Measurements from ENCODE around the gene MICAL3. TPM values are rescaled to one million over a fixed set of nuclear protein-coding genes. Genes with fewer than 3 reads are reported as not detected.

The MICAL3 gene
- total and polyA plus RNA-seq, 2 of the 8 experiments (the other 6 are each of a cell fraction or from before 2014, with no cell fraction given), result 8.3 to 41.8 TPM

DNA sequence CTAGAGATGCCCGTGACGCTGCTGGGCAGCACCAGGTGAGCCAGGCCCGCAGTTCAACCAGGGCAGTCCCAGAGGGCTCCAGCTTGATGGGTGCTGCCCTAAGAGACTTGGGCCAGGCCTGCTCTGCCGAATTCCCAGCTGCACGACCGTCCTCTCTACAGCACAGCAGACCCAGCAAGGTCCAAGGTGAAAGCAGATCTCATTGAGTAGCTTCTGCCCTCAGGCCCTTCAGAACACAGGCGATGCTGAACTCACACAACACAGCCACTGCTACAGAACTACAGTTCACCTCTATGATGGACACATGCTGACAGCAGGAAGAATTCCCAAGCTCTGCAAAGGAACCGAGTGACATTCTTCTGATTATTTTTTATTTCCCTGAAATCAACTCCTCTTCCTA is 81.6 kb downstream of the MICAL3 start:
- no peak overlapping the region for H2AFZ ChIP-seq (ENCODE audit: low read length)

More for the DNA sequence above, 81.6 kb downstream of the MICAL3 start:
- H2AK5ac ChIP-seq (ENCODE audit: low read depth, low read length), result no peak overlapping the region
- H3K27me3 ChIP-seq (replicated peaks in 1 of 4; ENCODE audit: control insufficient read depth in 3 of 4, extremely low read depth in 1 of 4, insufficient read depth in 3 of 4, low read length in 3 of 4), result no peaks in the 10 kb centered on the region
- no peak overlapping the region for H3K4ac ChIP-seq (replicated peaks; ENCODE audit: insufficient read length, low read depth, low read length)
- no peak overlapping the region for H3K27ac ChIP-seq (ENCODE audit: low read depth, low read length)
- no peak overlapping the region for H3K4me2 ChIP-seq (ENCODE audit: insufficient read depth in 1 of 2, low read depth in 2 of 2, low read length in 2 of 2)
- no peak overlapping the region for H2BK12ac ChIP-seq (ENCODE audit: low read depth, low read length)
- peaks cover 9 to 22% of the 10 kb centered on the region in 2 experiments for H4K20me1 ChIP-seq (replicated peaks in 1 of 2; ENCODE audit: control insufficient read depth in 1 of 2, insufficient read depth in 2 of 2, low read length in 2 of 2)
- FAIRE-seq (no peak), DNase-seq (ENCODE audit: low read depth in 1 of 2, low spot score in 2 of 2) (no peak)
- no peak overlapping the region for H3K23ac ChIP-seq (ENCODE audit: insufficient read length)
- H2BK120ac ChIP-seq (replicated peaks; ENCODE audit: low read depth, low read length), result no peak overlapping the region
- no peak overlapping the region for H3K4me3 ChIP-seq (ENCODE audit: extremely low read depth in 1 of 4, insufficient read depth in 2 of 4, low read depth in 3 of 4, low read length in 4 of 4)
- ChIA-PET CTCF (ENCODE audit: partially characterized antibody) (interaction anchor here (0.7 to 3.5 kb wide), 6 partner anchors 12 to 134 kb away, joined by 4 to 8 read pairs (median 5); no protein-coding TSS in a partner anchor), POLR2A (ENCODE audit: partially characterized antibody) (interaction anchor here (1.4 kb wide), 2 partner anchors 12 to 31 kb away, joined by 3 to 5 read pairs; no protein-coding TSS in a partner anchor)
- 86% methylated on average over 8 of the region's 8 CpGs; no CpG with 5 or more reads in 1 of the 2 experiments for WGBS, 2 experiments (ENCODE audit: extremely low coverage in 1 of 2, insufficient coverage in 1 of 2, insufficient read length in 1 of 2, insufficient replicate concordance in 2 of 2, low coverage in 1 of 2, low lambda C conversion rate in 2 of 2, missing lambda C conversion rate in 1 of 2)
- H4K8ac ChIP-seq (ENCODE audit: extremely low read depth, insufficient read depth, low read length), result no peak overlapping the region
- H3K36me3 ChIP-seq (ENCODE audit: control insufficient read depth in 2 of 4, insufficient read depth in 4 of 4, low read length in 3 of 4), result no peaks in the 10 kb centered on the region
- no peak overlapping the region for H4K5ac ChIP-seq (ENCODE audit: insufficient read length, low read depth, low read length)
- H3K79me2 ChIP-seq (ENCODE audit: control insufficient read depth in 1 of 2, insufficient read depth in 2 of 2, low read length in 2 of 2), result peaks cover 3 to 86% of the 10 kb centered on the region in 2 experiments; a peak in 3 of 4 replicates
- H3K4me1 ChIP-seq (replicated peaks in 1 of 4; ENCODE audit: control insufficient read depth in 3 of 4, insufficient read depth in 4 of 4, low read length in 3 of 4), result peaks cover 6 to 28% (median 25%) of the 10 kb centered on the region in 4 experiments; a peak in 6 of 7 replicates
- H2BK15ac ChIP-seq (ENCODE audit: low read length), result no peak overlapping the region
- no peak overlapping the region for H3K14ac ChIP-seq (ENCODE audit: insufficient read length)
- no peak overlapping the region for H3K18ac ChIP-seq (ENCODE audit: extremely low read depth, low read length)
- no peak overlapping the region for H3K9ac ChIP-seq (replicated peaks in 1 of 4; ENCODE audit: extremely low read depth in 1 of 4, low read depth in 3 of 4, low read length in 3 of 4)
- H3K79me1 ChIP-seq (ENCODE audit: low read depth, low read length), result peaks cover 8% of the 10 kb centered on the region
- H4K91ac ChIP-seq (replicated peaks; ENCODE audit: insufficient read length, low read length), result peak overlapping the region; percentile 45
- no peak overlapping the region for H2BK5ac ChIP-seq (ENCODE audit: low read depth, low read length)
- H3K23me2 ChIP-seq (ENCODE audit: low read depth, low read length), result no peaks in the 10 kb centered on the region
- no peaks in the 10 kb centered on the region for H3K9me3 ChIP-seq (ENCODE audit: insufficient read depth in 2 of 2, low read depth in 1 of 2, low read length in 1 of 2)
- H3K56ac ChIP-seq (replicated peaks; ENCODE audit: insufficient read length, low read depth, low read length), result no peak overlapping the region
- TF ChIP-seq ASH2L (IDR thresholded peaks at IDR 0.05; ENCODE audit: low read length) (no peak), TAF1 (IDR thresholded peaks at IDR 0.05; ENCODE audit: low read depth, low read length) (no peak), CREB1 (IDR thresholded peaks at IDR 0.05) (no peak), JUND (IDR thresholded peaks at IDR 0.05; ENCODE audit: low read length) (no peak), POLR2A (IDR thresholded peaks at IDR 0.05; ENCODE audit: control extremely low read depth in 1 of 2, low read depth in 2 of 2, low read length in 2 of 2) (no peak), EZH2 (IDR thresholded peaks at IDR 0.05; ENCODE audit: low read depth, low read length, severe bottlenecking) (no peak), POU5F1 (IDR thresholded peaks at IDR 0.05; ENCODE audit: low read depth, low read length) (no peak), EP300 (IDR thresholded peaks at IDR 0.05; ENCODE audit: borderline replicate concordance in 1 of 2, low read depth in 2 of 2, low read length in 2 of 2) (no peak), SP4 (IDR thresholded peaks at IDR 0.05; ENCODE audit: low read length) (no peak), NRF1 (IDR thresholded peaks at IDR 0.05; ENCODE audit: low read depth, low read length) (no peak), HDAC2 (IDR thresholded peaks at IDR 0.05; ENCODE audit: borderline replicate concordance in 1 of 2, low read depth in 2 of 2, low read length in 2 of 2) (no peak), GABPA (IDR thresholded peaks at IDR 0.05; ENCODE audit: borderline replicate concordance, insufficient read depth, low read length) (no peak)
- TF ChIP-seq, protein P1, sequence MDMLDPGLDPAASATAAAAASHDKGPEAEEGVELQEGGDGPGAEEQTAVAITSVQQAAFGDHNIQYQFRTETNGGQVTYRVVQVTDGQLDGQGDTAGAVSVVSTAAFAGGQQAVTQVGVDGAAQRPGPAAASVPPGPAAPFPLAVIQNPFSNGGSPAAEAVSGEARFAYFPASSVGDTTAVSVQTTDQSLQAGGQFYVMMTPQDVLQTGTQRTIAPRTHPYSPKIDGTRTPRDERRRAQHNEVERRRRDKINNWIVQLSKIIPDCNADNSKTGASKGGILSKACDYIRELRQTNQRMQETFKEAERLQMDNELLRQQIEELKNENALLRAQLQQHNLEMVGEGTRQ (IDR thresholded peaks at IDR 0.05; ENCODE audit: low read length), result no peak
- H2BK20ac ChIP-seq (ENCODE audit: low read length), result no peak overlapping the region
